ENCODE results near the gene PIEZO2.

The PIEZO2 gene

DNA sequence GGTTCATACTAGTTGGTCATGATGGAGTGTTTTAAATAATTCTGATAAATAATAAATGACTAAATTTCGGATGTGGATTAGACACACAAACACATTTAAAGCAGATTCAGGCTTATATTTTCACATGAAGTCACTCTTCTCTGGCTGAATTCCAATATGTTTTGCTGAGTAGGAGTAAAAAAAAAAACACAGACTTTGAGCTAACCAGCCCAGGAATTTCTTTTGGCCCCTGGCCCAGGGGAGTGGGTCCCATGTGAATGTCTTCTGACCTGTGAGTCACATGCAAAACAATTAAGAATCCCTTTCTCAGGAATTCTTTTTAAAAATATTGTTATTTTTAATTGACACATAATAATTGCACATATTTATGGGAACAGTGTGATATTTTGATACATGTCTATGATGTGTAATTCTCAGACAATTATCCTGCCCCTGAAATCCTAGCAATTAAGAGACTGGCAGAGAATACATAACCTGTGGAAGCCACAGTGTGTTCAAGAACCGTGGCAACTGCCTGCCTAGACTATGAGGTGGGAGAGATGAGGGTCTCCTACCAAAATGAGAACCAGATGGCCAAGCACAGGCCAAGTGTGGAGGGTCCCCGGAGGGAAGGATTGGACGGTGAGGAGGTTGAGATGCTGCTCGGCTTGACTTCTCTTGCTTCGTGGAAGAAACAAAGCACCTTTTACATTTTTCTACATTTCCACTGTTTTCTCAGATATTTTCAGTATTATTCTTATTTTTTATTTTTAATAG lies 236.4 kb downstream of the PIEZO2 start:
- DNase-seq (ENCODE audit: low spot score), result peak; percentile 68
- Histone ChIP-seq H3K36me3 (ENCODE audit: low read depth) (no peaks in the 10 kb centered on the region), H3K27me3 (ENCODE audit: insufficient read depth, poor library complexity, severe bottlenecking) (no peaks in the 10 kb centered on the region), H3K4me3 (ENCODE audit: severe bottlenecking) (no peak overlapping the region), H3K9me3 (ENCODE audit: severe bottlenecking) (no peaks in the 10 kb centered on the region), H3K27ac (ENCODE audit: poor library complexity, severe bottlenecking) (peak overlapping the region; percentile 62), H3K4me1 (ENCODE audit: insufficient read depth, poor library complexity, severe bottlenecking) (peaks cover 7% of the 10 kb centered on the region)
- TF ChIP-seq CTCF (IDR thresholded peaks at IDR 0.05; ENCODE audit: poor library complexity, severe bottlenecking), result no peak
- peak; percentile 36; the same call in 1 of the 3 replicates for ATAC-seq (ENCODE audit: low read depth)

DNA sequence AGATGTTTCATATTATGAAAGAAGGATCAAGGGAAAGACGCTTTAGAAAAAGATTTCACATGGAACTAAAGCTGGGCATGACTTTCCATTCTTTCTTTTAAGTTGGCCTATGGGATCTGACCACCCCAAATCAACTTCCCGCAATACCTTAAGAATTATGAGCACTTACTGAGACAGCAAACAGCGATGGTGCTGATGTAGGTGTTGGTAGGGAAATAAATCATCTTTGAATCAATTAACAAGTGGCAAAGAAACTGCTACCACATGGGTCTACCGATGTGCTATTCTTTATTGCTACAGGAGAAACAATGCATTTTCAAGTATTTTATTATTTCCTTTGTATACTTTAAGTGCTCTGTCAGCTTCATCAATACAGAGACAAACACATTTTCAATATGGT lies 239.6 kb downstream of the PIEZO2 start:
- H3K4me1 ChIP-seq (ENCODE audit: insufficient read depth, poor library complexity, severe bottlenecking), result peaks cover 7% of the 10 kb centered on the region
- ATAC-seq (ENCODE audit: low read depth) (no peak), DNase-seq (ENCODE audit: low spot score) (no peak)
- no peak for TF ChIP-seq CTCF (IDR thresholded peaks at IDR 0.05; ENCODE audit: poor library complexity, severe bottlenecking)
- H3K4me3 ChIP-seq (ENCODE audit: severe bottlenecking), result no peak overlapping the region
- H3K27me3 ChIP-seq (ENCODE audit: insufficient read depth, poor library complexity, severe bottlenecking), result no peaks in the 10 kb centered on the region
- H3K27ac ChIP-seq (ENCODE audit: poor library complexity, severe bottlenecking), result no peak overlapping the region
- no peaks in the 10 kb centered on the region for H3K36me3 ChIP-seq (ENCODE audit: low read depth)
- H3K9me3 ChIP-seq (ENCODE audit: severe bottlenecking), result no peaks in the 10 kb centered on the region

DNA sequence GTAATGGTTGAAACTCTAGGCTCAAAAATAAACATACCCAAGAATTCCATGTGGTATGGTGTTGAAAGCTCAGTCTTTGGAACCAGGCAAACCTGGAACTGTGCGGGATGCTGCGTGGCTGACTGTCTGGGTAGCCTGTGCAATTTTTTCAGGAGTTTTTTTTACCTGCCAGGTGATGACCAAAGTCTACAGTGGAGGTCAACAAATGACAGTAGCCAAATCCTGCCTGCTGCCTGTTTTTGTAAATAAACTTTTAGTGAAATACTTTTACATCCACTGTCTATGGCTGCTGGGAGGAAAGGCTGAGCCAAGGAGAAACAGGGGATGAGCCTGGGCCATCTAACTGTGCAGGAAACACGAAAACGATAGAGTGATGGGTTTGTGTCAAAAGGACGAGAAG lies 240.6 kb downstream of the PIEZO2 start:
- Histone ChIP-seq H3K4me3 (ENCODE audit: severe bottlenecking) (no peak overlapping the region), H3K27ac (ENCODE audit: poor library complexity, severe bottlenecking) (no peak overlapping the region), H3K4me1 (ENCODE audit: insufficient read depth, poor library complexity, severe bottlenecking) (peaks cover 7% of the 10 kb centered on the region), H3K36me3 (ENCODE audit: low read depth) (no peaks in the 10 kb centered on the region), H3K9me3 (ENCODE audit: severe bottlenecking) (no peaks in the 10 kb centered on the region), H3K27me3 (ENCODE audit: insufficient read depth, poor library complexity, severe bottlenecking) (no peaks in the 10 kb centered on the region)
- no peak for TF ChIP-seq CTCF (IDR thresholded peaks at IDR 0.05; ENCODE audit: poor library complexity, severe bottlenecking)
- ATAC-seq (ENCODE audit: low read depth) (no peak), DNase-seq (ENCODE audit: low spot score) (no peak)

GRCh38 chr18:10907749-10908148 lies 241.6 kb downstream of the PIEZO2 start:
- no peak for TF ChIP-seq CTCF (IDR thresholded peaks at IDR 0.05; ENCODE audit: poor library complexity, severe bottlenecking)
- ATAC-seq (ENCODE audit: low read depth) (no peak), DNase-seq (ENCODE audit: low spot score) (no peak)

DNA sequence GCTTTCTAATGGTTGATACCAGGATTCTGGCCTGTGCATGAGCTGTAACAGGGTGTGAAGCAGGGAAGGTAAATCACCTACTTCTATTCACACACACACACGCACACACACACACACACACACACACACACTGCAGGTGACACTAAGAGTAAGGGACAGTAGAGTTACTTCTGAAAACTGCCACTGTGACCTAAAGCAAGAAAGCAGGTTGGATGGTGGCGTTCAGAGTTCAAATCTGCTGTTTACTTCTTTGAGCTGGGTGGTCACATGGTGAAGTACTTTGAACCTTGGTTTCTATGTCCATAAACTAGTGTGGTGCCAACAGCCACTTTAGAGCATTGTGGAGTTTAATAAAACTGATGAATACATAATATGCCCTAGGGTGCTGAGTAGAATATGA lies 248.0 kb downstream of the PIEZO2 start:
- H3K36me3 ChIP-seq (ENCODE audit: low read depth), result no peaks in the 10 kb centered on the region
- H3K27me3 ChIP-seq (ENCODE audit: insufficient read depth, poor library complexity, severe bottlenecking), result no peaks in the 10 kb centered on the region
- DNase-seq (ENCODE audit: low spot score), result no peak
- no peak overlapping the region for H3K4me3 ChIP-seq (ENCODE audit: severe bottlenecking)
- peaks cover 4% of the 10 kb centered on the region for H3K9me3 ChIP-seq (ENCODE audit: severe bottlenecking)
- no peak overlapping the region for H3K27ac ChIP-seq (ENCODE audit: poor library complexity, severe bottlenecking)
- no peak for TF ChIP-seq CTCF (IDR thresholded peaks at IDR 0.05; ENCODE audit: poor library complexity, severe bottlenecking)
- H3K4me1 ChIP-seq (ENCODE audit: insufficient read depth, poor library complexity, severe bottlenecking), result no peaks in the 10 kb centered on the region
- no peak for ATAC-seq (ENCODE audit: low read depth)

More at GRCh38 chr18:10907749-10908148, 241.6 kb downstream of the PIEZO2 start:
- peaks cover 3% of the 10 kb centered on the region for H3K4me1 ChIP-seq (ENCODE audit: insufficient read depth, poor library complexity, severe bottlenecking)
- no peak overlapping the region for H3K4me3 ChIP-seq (ENCODE audit: severe bottlenecking)
- no peak overlapping the region for H3K27ac ChIP-seq (ENCODE audit: poor library complexity, severe bottlenecking)
- no peaks in the 10 kb centered on the region for H3K36me3 ChIP-seq (ENCODE audit: low read depth)
- no peaks in the 10 kb centered on the region for H3K27me3 ChIP-seq (ENCODE audit: insufficient read depth, poor library complexity, severe bottlenecking)
- H3K9me3 ChIP-seq (ENCODE audit: severe bottlenecking), result no peaks in the 10 kb centered on the region

All from RWPE2 (cell line).